CD4-positive, alpha-beta T cell treated with Interleukin-12 subunit alpha and Interleukin-12 subunit beta, for 1 hour (primary cell): ENCODE results near the gene SOWAHB.
A peak's percentile ranks its signal among the peaks of the same experiment; 100 is the strongest.

Experiments
- DNase-seq: peaks from one replicate; pipeline ENCODE4 v3.0.0-alpha.2; 2020

The SOWAHB gene

GRCh38 chr4:76897536-76898384 lies at the start of gene SOWAHB:
Gene SOWAHB, minus strand, starts transcription at chr4:76898144. Its CDS starts 295 bp downstream, at chr4:76897849.
- DNase-seq, result peak; percentile 40

GRCh38 chr4:76947369-76947768 lies 49.4 kb upstream of the SOWAHB start:
- DNase-seq, result no peak

GRCh38 chr4:76943790-76944189 lies 45.8 kb upstream of the SOWAHB start:
- no peak for DNase-seq

- no peak for DNase-seq
Observed at GRCh38 chr4:76943129-76943620, 45.2 kb upstream of the SOWAHB start.

- DNase-seq, result no peak
Observed at GRCh38 chr4:76939184-76939583, 41.2 kb upstream of the SOWAHB start.

- DNase-seq, result no peak
Observed at GRCh38 chr4:76931576-76932276, 33.8 kb upstream of the SOWAHB start.

GRCh38 chr4:76931087-76931486 lies 33.1 kb upstream of the SOWAHB start:
- no peak for DNase-seq

- no peak for DNase-seq
Observed at GRCh38 chr4:76930685-76931084, 32.7 kb upstream of the SOWAHB start.

- DNase-seq, result no peak
Observed at GRCh38 chr4:76926841-76927240, 28.9 kb upstream of the SOWAHB start.

- DNase-seq, result no peak
Observed at GRCh38 chr4:76923619-76924357, 25.8 kb upstream of the SOWAHB start.

GRCh38 chr4:76920715-76921114 lies 22.8 kb upstream of the SOWAHB start:
- no peak for DNase-seq

- DNase-seq, result no peak
Observed at GRCh38 chr4:76909711-76910110, 11.8 kb upstream of the SOWAHB start.

- no peak for DNase-seq
Observed at GRCh38 chr4:76905521-76905920, 7.6 kb upstream of the SOWAHB start.

GRCh38 chr4:76904646-76905190 lies 6.8 kb upstream of the SOWAHB start:
- DNase-seq, result no peak

GRCh38 chr4:76902233-76902890 lies 4.4 kb upstream of the SOWAHB start:
- DNase-seq, result no peak

GRCh38 chr4:76898949-76899645 lies 1.2 kb upstream of the SOWAHB start:
- no peak for DNase-seq

- no peak for DNase-seq
Observed at GRCh38 chr4:76898385-76898692, 395 bp upstream of the SOWAHB start.

GRCh38 chr4:76896614-76897535 lies 1.1 kb downstream of the SOWAHB start:
- peak; percentile 22 for DNase-seq

- DNase-seq, result no peak
Observed at GRCh38 chr4:76896048-76896447, 1.9 kb downstream of the SOWAHB start.

GRCh38 chr4:76895619-76896018 lies 2.3 kb downstream of the SOWAHB start:
- no peak for DNase-seq
